ENCODE data around the gene LRRC56. TPM values are rescaled to one million over a fixed set of nuclear protein-coding genes. Genes with fewer than 3 reads are reported as not detected.

LRRC56 gene
- total and polyA plus RNA-seq, 9 of the 15 experiments (the other 6 are each of a cell fraction or from before 2014, with no cell fraction given) = 0.03 to 4.5 (median 1.0) TPM; not detected in 1

- TF ChIP-seq SFPQ (IDR thresholded peaks at IDR 0.05; ENCODE audit: low read depth, low read length) (no peak), CTCF (IDR thresholded peaks at IDR 0.05 in 2 of 3, conservative IDR thresholded peaks at IDR 0.05 in 1 of 3; ENCODE audit: insufficient read depth in 2 of 3, low read depth in 1 of 3, low read length in 3 of 3) (0 out of 6 replicates have a peak, but pooled peaks of 1 of the 3 experiments have one; percentile 10), RBM17 (IDR thresholded peaks at IDR 0.05; ENCODE audit: borderline replicate concordance, low read depth, low read length) (no peak), ZBTB12 (CRISPR knock-in tag; IDR thresholded peaks at IDR 0.05) (peak; percentile 96), ZNF224 (CRISPR knock-in tag; IDR thresholded peaks at IDR 0.05) (no peak), NFIX (CRISPR knock-in tag; IDR thresholded peaks at IDR 0.05; ENCODE audit: low read depth) (0 out of 2 replicates have a peak, but pooled peaks have one; percentile 8), ZNF766 (CRISPR knock-in tag; conservative IDR thresholded peaks at IDR 0.05) (peak; percentile 72; the same call in 1 of the 2 replicates), ASH1L (IDR thresholded peaks at IDR 0.05; ENCODE audit: borderline replicate concordance, low read depth, partially characterized antibody) (no peak), HINFP (tag; conservative IDR thresholded peaks at IDR 0.05; ENCODE audit: low read depth) (no peak), ATF6 (CRISPR knock-in tag; IDR thresholded peaks at IDR 0.05) (peak; percentile 68; the same call in 1 of the 2 replicates), ZNF280A (IDR thresholded peaks at IDR 0.05; ENCODE audit: low read depth, partially characterized antibody) (no peak), ZBTB17 (CRISPR knock-in tag; IDR thresholded peaks at IDR 0.05) (peak; percentile 73), BRF1 (IDR thresholded peaks at IDR 0.05; ENCODE audit: borderline replicate concordance, extremely low read depth, insufficient read length) (no peak)
These were observed 30.9 kb upstream of the LRRC56 start (continued) for GRCh38 chr11:506238-506994.
